Stimulated activated CD4-positive, alpha-beta T cell treated with anti-CD3 and anti-CD28 coated beads, Interleukin-4, amount 100 ng/mL, for 4 hours (primary cell): ENCODE data around the gene IL18BP.

ENCODE experiments used
- DNase-seq, 2 experiments: peaks; one replicate each; pipeline ENCODE4 v3.0.0-alpha.2; 2020

The IL18BP gene

GRCh38 chr11:71997594-71997993 is 1.1 kb upstream of the IL18BP start:
- DNase-seq: no peak

- no peak for DNase-seq
These were observed 648 bp upstream of the IL18BP start for GRCh38 chr11:71998061-71998460.

- no peak for DNase-seq
These were observed 653 bp downstream of the IL18BP start for GRCh38 chr11:71999362-71999761.

GRCh38 chr11:71999798-72000197 is 1.1 kb downstream of the IL18BP start:
- no peak for DNase-seq

- DNase-seq: no peak
These were observed 1.6 kb downstream of the IL18BP start for GRCh38 chr11:72000202-72000867.

GRCh38 chr11:72001285-72001684 is 2.6 kb downstream of the IL18BP start:
- no peak for DNase-seq

- DNase-seq: no peak
These were observed 3.3 kb downstream of the IL18BP start for GRCh38 chr11:72001834-72002591.

GRCh38 chr11:72002841-72003775 is 4.4 kb downstream of the IL18BP start:
- DNase-seq: no peak

GRCh38 chr11:72003776-72004171 is 5.1 kb downstream of the IL18BP start:
- no peak for DNase-seq

- DNase-seq: no peak
These were observed 6.0 kb downstream of the IL18BP start for GRCh38 chr11:72004515-72005346.

GRCh38 chr11:72005347-72006260 is 6.9 kb downstream of the IL18BP start:
- DNase-seq: no peak

GRCh38 chr11:72006309-72007088 is 7.8 kb downstream of the IL18BP start:
- no peak for DNase-seq

- DNase-seq: no peak
These were observed 8.4 kb downstream of the IL18BP start for GRCh38 chr11:72007089-72007476.

- DNase-seq: no peak
These were observed 8.9 kb downstream of the IL18BP start for GRCh38 chr11:72007587-72007986.

GRCh38 chr11:72008728-72009127 is 10.0 kb downstream of the IL18BP start:
- DNase-seq: no peak

GRCh38 chr11:72009156-72009555 is 10.4 kb downstream of the IL18BP start:
- no peak for DNase-seq

- no peak for DNase-seq
These were observed 12.0 kb downstream of the IL18BP start for GRCh38 chr11:72010529-72011233.

- no peak for DNase-seq
These were observed 13.5 kb downstream of the IL18BP start for GRCh38 chr11:72012091-72012630.

- no peak for DNase-seq
These were observed 14.4 kb downstream of the IL18BP start for GRCh38 chr11:72012897-72013721.
